ENCODE measurements around the gene KCNK4. TPM values are rescaled to one million over a fixed set of nuclear protein-coding genes. Genes with fewer than 3 reads are reported as not detected.
A peak's percentile ranks its signal among the peaks of the same experiment; 100 is the strongest.

KCNK4 gene
- total and polyA plus RNA-seq, 2 of the 13 experiments (the other 11 are each of a cell fraction or from before 2014, with no cell fraction given), result not detected

DNA sequence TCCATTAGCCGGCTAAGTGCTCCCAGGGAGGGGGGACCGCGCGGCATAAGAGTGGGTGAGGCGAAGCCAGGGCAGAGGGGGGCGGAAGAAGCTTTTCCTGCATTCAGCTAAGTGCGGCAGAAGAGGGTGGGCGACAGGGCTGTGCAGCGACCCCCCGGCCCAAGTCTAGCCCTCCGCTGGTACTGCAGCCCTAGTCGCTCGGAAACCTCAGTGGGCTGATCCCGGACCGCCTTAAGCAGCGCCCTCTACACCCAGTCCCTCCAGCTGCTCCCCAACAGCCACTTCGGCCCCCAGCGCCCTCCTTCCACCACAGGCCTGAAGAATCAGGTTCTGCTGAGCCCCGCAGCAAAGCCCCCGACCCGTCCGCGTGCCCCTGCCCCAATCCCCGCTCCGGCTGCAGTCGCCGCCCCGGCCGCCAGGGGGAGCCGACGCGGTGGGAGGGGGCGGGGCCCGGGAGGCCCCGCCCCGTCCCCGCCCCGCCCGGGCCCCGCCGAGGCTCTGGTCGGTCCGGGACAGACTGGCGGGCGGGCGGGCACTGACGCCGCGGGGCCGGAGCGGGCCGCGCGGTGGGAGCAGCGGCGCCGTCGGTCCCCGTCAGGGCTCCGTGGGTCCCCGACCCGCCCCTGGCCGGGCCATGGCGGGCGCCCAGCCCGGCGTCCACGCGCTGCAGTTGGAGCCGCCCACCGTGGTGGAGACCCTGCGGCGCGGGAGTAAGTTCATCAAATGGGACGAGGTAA lies 39.9 kb upstream of the KCNK4 start, which contains the start of gene PLCB3 (continued):
- no peak for TF ChIP-seq HNF1B (CRISPR knock-in tag; IDR thresholded peaks at IDR 0.05)
- no peak for TF ChIP-seq DZIP1 (CRISPR knock-in tag; IDR thresholded peaks at IDR 0.05)
- no peak for TF ChIP-seq THAP11 (CRISPR knock-in tag; IDR thresholded peaks at IDR 0.05)
- TF ChIP-seq, protein P1, sequence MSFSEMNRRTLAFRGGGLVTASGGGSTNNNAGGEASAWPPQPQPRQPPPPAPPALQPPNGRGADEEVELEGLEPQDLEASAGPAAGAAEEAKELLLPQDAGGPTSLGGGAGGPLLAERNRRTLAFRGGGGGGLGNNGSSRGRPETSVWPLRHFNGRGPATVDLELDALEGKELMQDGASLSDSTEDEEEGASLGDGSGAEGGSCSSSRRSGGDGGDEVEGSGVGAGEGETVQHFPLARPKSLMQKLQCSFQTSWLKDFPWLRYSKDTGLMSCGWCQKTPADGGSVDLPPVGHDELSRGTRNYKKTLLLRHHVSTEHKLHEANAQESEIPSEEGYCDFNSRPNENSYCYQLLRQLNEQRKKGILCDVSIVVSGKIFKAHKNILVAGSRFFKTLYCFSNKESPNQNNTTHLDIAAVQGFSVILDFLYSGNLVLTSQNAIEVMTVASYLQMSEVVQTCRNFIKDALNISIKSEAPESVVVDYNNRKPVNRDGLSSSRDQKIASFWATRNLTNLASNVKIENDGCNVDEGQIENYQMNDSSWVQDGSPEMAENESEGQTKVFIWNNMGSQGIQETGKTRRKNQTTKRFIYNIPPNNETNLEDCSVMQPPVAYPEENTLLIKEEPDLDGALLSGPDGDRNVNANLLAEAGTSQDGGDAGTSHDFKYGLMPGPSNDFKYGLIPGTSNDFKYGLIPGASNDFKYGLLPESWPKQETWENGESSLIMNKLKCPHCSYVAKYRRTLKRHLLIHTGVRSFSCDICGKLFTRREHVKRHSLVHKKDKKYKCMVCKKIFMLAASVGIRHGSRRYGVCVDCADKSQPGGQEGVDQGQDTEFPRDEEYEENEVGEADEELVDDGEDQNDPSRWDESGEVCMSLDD (CRISPR knock-in tag; IDR thresholded peaks at IDR 0.05; ENCODE audit: borderline replicate concordance), result no peak
- TF ChIP-seq MXI1 (IDR thresholded peaks at IDR 0.05; ENCODE audit: borderline replicate concordance, low read depth, low read length), result peak; percentile 46; the same call in 1 of the 3 replicates
- no peak for TF ChIP-seq GPN1 (CRISPR knock-in tag; IDR thresholded peaks at IDR 0.05; ENCODE audit: borderline replicate concordance)
- no peak for TF ChIP-seq HDAC6 (IDR thresholded peaks at IDR 0.05; ENCODE audit: low read depth, low read length)
- TF ChIP-seq, protein P2, sequence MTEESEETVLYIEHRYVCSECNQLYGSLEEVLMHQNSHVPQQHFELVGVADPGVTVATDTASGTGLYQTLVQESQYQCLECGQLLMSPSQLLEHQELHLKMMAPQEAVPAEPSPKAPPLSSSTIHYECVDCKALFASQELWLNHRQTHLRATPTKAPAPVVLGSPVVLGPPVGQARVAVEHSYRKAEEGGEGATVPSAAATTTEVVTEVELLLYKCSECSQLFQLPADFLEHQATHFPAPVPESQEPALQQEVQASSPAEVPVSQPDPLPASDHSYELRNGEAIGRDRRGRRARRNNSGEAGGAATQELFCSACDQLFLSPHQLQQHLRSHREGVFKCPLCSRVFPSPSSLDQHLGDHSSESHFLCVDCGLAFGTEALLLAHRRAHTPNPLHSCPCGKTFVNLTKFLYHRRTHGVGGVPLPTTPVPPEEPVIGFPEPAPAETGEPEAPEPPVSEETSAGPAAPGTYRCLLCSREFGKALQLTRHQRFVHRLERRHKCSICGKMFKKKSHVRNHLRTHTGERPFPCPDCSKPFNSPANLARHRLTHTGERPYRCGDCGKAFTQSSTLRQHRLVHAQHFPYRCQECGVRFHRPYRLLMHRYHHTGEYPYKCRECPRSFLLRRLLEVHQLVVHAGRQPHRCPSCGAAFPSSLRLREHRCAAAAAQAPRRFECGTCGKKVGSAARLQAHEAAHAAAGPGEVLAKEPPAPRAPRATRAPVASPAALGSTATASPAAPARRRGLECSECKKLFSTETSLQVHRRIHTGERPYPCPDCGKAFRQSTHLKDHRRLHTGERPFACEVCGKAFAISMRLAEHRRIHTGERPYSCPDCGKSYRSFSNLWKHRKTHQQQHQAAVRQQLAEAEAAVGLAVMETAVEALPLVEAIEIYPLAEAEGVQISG (CRISPR knock-in tag; IDR thresholded peaks at IDR 0.05), result peak; percentile 57
- no peak for TF ChIP-seq ELK4 (CRISPR knock-in tag; IDR thresholded peaks at IDR 0.05; ENCODE audit: borderline replicate concordance)
- no peak for TF ChIP-seq NFE2 (CRISPR knock-in tag; IDR thresholded peaks at IDR 0.05)
- TF ChIP-seq ZFP36L2 (CRISPR knock-in tag; IDR thresholded peaks at IDR 0.05), result no peak
- TF ChIP-seq MYNN (CRISPR knock-in tag; IDR thresholded peaks at IDR 0.05; ENCODE audit: low read depth), result no peak

Data from HepG2 (cell line).